HepG2 (cell line): ENCODE data around the gene ENTPD6. TPM values are rescaled to one million over a fixed set of nuclear protein-coding genes. Genes with fewer than 3 reads are reported as not detected.

Source experiments
- ELF3 ChIP-seq: IDR thresholded peaks from 2 replicates; pipeline ENCODE4 v1.6.1; 2016; ENCODE audit warnings: missing genetic modification reagents, missing compliant biosample characterization
- HDAC6 ChIP-seq: fragments of 200-600 bp; sonication (generic); IDR thresholded peaks from 2 replicates; pipeline ENCODE4 v1.7.0; 2017; ENCODE audit warnings: mild to moderate bottlenecking, antibody characterized with exemption, low read length, low read depth
- KDM2A ChIP-seq: sonication (generic); formaldehyde crosslinking; IDR thresholded peaks from 2 replicates; pipeline ENCODE4 v1.4.0; 2020; ENCODE audit warnings: low read depth, missing genetic modification reagents, borderline replicate concordance
- MBD4 ChIP-seq: IDR thresholded peaks from 2 replicates; pipeline ENCODE4 v1.6.1; 2012; ENCODE audit warnings: low read length, inconsistent platforms, borderline replicate concordance
- MTF1 ChIP-seq: sonication (generic); formaldehyde crosslinking; IDR thresholded peaks from 2 replicates; pipeline ENCODE4 v1.5.0; 2020; ENCODE audit warnings: missing genetic modification reagents
- NFYB ChIP-seq: sonication (generic); formaldehyde crosslinking; IDR thresholded peaks from 2 replicates; pipeline ENCODE4 v1.4.0; 2020; ENCODE audit warnings: missing genetic modification reagents
- SRSF1 ChIP-seq: fragments of 200-400 bp; formaldehyde crosslinking; optimal IDR thresholded peaks from 2 replicates; pipeline ENCODE3; 2017; ENCODE audit warnings: mild to moderate bottlenecking, low read depth, low read length, moderate library complexity
- TBX2 ChIP-seq: sonication (generic); formaldehyde crosslinking; IDR thresholded peaks from 2 replicates; pipeline ENCODE4 v1.5.0; 2020; ENCODE audit warnings: missing genetic modification reagents, mild to moderate bottlenecking, borderline replicate concordance
- ZNF207 ChIP-seq: fragments of 450-650 bp; IDR thresholded peaks from 2 replicates; pipeline ENCODE4 v1.6.1; 2016; ENCODE audit warnings: antibody characterized with exemption, borderline replicate concordance
- ZNF773 ChIP-seq: sonication (generic); formaldehyde crosslinking; IDR thresholded peaks from 2 replicates; pipeline ENCODE4 v1.4.0; 2020; ENCODE audit warnings: missing genetic modification reagents, borderline replicate concordance
- polyA plus RNA-seq, 8 experiments: library from polyadenylated mRNA; depleted of rRNA in 3 of 8; stranded (reverse) in 7 of 8; unstranded in 1 of 8; fragments of >200 nt; fragmentation: Illumina TruSeq in 4 of 8; extraction: Trizol in 4 of 8; gene quantifications; 2 replicates each; pipeline versions ENCODE4 v1.2.1 to v1.2.3, GENCODE V29; 2011 to 2016; ENCODE audit warnings: low read depth in 4 of 8, missing spikeins in 1 of 8, mixed read lengths in 1 of 8; ENCODE audit not compliant: insufficient read depth in 1 of 8
- total RNA-seq, 5 experiments: library from RNA; depleted of rRNA; stranded (reverse); fragments of >200 nt; fragmentation: Illumina TruSeq; extraction: Trizol; gene quantifications; 2 replicates each; pipeline ENCODE4 v1.2.3, GENCODE V29; 2016; ENCODE audit warnings: low read depth in 1 of 5
- TF ChIP-seq, protein P1 (sequence below): sonication (generic); formaldehyde crosslinking; IDR thresholded peaks from 2 replicates; pipeline ENCODE4 v1.5.1; 2020; ENCODE audit warnings: missing genetic modification reagents, mild to moderate bottlenecking, borderline replicate concordance
- TF ChIP-seq, protein P2 (sequence below): sonication (generic); formaldehyde crosslinking; IDR thresholded peaks from 2 replicates; pipeline ENCODE4 v1.4.0; 2020; ENCODE audit warnings: missing genetic modification reagents
- TF ChIP-seq, protein P3 (sequence below): IDR thresholded peaks from 2 replicates; pipeline ENCODE4 v1.6.1; 2016; ENCODE audit warnings: missing compliant biosample characterization, missing genetic modification reagents, borderline replicate concordance
- TF ChIP-seq, protein P4 (sequence below): sonication (generic); formaldehyde crosslinking; IDR thresholded peaks from 2 replicates; pipeline ENCODE4 v1.4.0; 2020; ENCODE audit warnings: missing genetic modification reagents
- TF ChIP-seq, protein P5 (sequence below): sonication (generic); formaldehyde crosslinking; IDR thresholded peaks from 2 replicates; pipeline ENCODE4 v1.5.0; 2020; ENCODE audit warnings: missing genetic modification reagents
- TF ChIP-seq, protein P6 (sequence below): sonication (generic); formaldehyde crosslinking; IDR thresholded peaks from 2 replicates; pipeline ENCODE4 v1.4.0; 2020; ENCODE audit warnings: mild to moderate bottlenecking, missing genetic modification reagents
- TF ChIP-seq, protein P7 (sequence below): sonication (generic); formaldehyde crosslinking; IDR thresholded peaks from 2 replicates; pipeline ENCODE4 v1.8.1; 2023; ENCODE audit warnings: mild to moderate bottlenecking, missing genetic modification reagents
- TF ChIP-seq, protein P8 (sequence below): sonication (generic); formaldehyde crosslinking; IDR thresholded peaks from 2 replicates; pipeline ENCODE4 v1.5.0; 2020; ENCODE audit warnings: missing genetic modification reagents

ENTPD6 gene
- total and polyA plus RNA-seq, 2 of the 13 experiments (the other 11 are each of a cell fraction or from before 2014, with no cell fraction given), result 164 to 172 TPM

DNA sequence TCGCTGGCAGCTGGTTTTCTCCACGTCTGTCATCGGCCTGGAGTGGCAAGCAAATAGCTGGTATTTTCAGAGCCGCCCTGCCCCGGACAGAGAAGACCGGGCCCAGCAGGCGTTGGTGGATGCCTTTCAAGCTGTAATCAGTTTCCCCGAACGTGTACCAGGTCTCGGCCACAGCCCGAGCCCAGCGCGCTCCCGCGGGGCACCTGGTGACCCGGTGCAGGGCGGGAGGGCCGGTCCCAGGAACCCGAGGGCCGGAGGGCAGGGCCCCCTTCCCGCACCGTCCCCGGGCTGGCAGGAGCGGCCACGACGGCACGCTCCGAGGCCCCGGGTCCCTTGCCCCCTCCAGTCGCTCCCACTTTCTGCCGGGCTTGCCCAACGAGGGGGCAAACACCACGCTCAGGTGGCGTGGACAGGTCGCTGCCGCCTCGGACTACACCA lies 52.0 kb downstream of the ENTPD6 start (continued):
- TF ChIP-seq, protein P1, sequence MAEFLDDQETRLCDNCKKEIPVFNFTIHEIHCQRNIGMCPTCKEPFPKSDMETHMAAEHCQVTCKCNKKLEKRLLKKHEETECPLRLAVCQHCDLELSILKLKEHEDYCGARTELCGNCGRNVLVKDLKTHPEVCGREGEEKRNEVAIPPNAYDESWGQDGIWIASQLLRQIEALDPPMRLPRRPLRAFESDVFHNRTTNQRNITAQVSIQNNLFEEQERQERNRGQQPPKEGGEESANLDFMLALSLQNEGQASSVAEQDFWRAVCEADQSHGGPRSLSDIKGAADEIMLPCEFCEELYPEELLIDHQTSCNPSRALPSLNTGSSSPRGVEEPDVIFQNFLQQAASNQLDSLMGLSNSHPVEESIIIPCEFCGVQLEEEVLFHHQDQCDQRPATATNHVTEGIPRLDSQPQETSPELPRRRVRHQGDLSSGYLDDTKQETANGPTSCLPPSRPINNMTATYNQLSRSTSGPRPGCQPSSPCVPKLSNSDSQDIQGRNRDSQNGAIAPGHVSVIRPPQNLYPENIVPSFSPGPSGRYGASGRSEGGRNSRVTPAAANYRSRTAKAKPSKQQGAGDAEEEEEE (CRISPR knock-in tag), result peak; percentile 18; the same call in 1 of the 2 replicates
- TF ChIP-seq, protein P2, sequence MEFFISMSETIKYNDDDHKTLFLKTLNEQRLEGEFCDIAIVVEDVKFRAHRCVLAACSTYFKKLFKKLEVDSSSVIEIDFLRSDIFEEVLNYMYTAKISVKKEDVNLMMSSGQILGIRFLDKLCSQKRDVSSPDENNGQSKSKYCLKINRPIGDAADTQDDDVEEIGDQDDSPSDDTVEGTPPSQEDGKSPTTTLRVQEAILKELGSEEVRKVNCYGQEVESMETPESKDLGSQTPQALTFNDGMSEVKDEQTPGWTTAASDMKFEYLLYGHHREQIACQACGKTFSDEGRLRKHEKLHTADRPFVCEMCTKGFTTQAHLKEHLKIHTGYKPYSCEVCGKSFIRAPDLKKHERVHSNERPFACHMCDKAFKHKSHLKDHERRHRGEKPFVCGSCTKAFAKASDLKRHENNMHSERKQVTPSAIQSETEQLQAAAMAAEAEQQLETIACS (CRISPR knock-in tag), result peak; percentile 71
- no peak; the same call in 1 of the 2 replicates for TF ChIP-seq ELF3 (CRISPR knock-in tag)
- TF ChIP-seq, protein P3, sequence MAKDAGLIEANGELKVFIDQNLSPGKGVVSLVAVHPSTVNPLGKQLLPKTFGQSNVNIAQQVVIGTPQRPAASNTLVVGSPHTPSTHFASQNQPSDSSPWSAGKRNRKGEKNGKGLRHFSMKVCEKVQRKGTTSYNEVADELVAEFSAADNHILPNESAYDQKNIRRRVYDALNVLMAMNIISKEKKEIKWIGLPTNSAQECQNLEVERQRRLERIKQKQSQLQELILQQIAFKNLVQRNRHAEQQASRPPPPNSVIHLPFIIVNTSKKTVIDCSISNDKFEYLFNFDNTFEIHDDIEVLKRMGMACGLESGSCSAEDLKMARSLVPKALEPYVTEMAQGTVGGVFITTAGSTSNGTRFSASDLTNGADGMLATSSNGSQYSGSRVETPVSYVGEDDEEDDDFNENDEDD (CRISPR knock-in tag), result no peak; the same call in 1 of the 2 replicates
- TF ChIP-seq, protein P4, sequence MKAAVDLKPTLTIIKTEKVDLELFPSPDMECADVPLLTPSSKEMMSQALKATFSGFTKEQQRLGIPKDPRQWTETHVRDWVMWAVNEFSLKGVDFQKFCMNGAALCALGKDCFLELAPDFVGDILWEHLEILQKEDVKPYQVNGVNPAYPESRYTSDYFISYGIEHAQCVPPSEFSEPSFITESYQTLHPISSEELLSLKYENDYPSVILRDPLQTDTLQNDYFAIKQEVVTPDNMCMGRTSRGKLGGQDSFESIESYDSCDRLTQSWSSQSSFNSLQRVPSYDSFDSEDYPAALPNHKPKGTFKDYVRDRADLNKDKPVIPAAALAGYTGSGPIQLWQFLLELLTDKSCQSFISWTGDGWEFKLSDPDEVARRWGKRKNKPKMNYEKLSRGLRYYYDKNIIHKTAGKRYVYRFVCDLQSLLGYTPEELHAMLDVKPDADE (CRISPR knock-in tag), result peak; percentile 23; the same call in 1 of the 2 replicates
- TF ChIP-seq, protein P5, sequence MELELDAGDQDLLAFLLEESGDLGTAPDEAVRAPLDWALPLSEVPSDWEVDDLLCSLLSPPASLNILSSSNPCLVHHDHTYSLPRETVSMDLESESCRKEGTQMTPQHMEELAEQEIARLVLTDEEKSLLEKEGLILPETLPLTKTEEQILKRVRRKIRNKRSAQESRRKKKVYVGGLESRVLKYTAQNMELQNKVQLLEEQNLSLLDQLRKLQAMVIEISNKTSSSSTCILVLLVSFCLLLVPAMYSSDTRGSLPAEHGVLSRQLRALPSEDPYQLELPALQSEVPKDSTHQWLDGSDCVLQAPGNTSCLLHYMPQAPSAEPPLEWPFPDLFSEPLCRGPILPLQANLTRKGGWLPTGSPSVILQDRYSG (CRISPR knock-in tag), result peak; percentile 76; the same call in 1 of the 2 replicates
- TF ChIP-seq, protein P6, sequence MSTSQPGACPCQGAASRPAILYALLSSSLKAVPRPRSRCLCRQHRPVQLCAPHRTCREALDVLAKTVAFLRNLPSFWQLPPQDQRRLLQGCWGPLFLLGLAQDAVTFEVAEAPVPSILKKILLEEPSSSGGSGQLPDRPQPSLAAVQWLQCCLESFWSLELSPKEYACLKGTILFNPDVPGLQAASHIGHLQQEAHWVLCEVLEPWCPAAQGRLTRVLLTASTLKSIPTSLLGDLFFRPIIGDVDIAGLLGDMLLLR (CRISPR knock-in tag), result no peak; the same call in 1 of the 2 replicates
- no peak for TF ChIP-seq HDAC6
- no peak; the same call in 1 of the 2 replicates for TF ChIP-seq MTF1 (CRISPR knock-in tag)
- TF ChIP-seq SRSF1, result peak; percentile 35
- no peak for TF ChIP-seq NFYB (CRISPR knock-in tag)
- no peak for TF ChIP-seq MBD4
- TF ChIP-seq, protein P7, sequence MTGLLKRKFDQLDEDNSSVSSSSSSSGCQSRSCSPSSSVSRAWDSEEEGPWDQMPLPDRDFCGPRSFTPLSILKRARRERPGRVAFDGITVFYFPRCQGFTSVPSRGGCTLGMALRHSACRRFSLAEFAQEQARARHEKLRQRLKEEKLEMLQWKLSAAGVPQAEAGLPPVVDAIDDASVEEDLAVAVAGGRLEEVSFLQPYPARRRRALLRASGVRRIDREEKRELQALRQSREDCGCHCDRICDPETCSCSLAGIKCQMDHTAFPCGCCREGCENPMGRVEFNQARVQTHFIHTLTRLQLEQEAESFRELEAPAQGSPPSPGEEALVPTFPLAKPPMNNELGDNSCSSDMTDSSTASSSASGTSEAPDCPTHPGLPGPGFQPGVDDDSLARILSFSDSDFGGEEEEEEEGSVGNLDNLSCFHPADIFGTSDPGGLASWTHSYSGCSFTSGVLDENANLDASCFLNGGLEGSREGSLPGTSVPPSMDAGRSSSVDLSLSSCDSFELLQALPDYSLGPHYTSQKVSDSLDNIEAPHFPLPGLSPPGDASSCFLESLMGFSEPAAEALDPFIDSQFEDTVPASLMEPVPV (CRISPR knock-in tag), result peak; percentile 61; the same call in 1 of the 2 replicates
- no peak for TF ChIP-seq KDM2A (CRISPR knock-in tag)
- TF ChIP-seq TBX2, result no peak
- TF ChIP-seq ZNF773, result no peak
- no peak for TF ChIP-seq ZNF207
- TF ChIP-seq, protein P8, sequence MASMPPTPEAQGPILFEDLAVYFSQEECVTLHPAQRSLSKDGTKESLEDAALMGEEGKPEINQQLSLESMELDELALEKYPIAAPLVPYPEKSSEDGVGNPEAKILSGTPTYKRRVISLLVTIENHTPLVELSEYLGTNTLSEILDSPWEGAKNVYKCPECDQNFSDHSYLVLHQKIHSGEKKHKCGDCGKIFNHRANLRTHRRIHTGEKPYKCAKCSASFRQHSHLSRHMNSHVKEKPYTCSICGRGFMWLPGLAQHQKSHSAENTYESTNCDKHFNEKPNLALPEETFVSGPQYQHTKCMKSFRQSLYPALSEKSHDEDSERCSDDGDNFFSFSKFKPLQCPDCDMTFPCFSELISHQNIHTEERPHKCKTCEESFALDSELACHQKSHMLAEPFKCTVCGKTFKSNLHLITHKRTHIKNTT, result no peak
